A549 (cell line): ENCODE measurements around the gene RIPK4. TPM values are rescaled to one million over a fixed set of nuclear protein-coding genes. Genes with fewer than 3 reads are reported as not detected.
A peak's percentile ranks its signal among the peaks of the same experiment; 100 is the strongest.
"Not testable (repeated sequence)": the region's sequence is repeated elsewhere in the genome, so short reads cannot be mapped to it uniquely, and the experiment has no call there.

Experiments used
- ATAC-seq, 2 experiments: fragments of 200-7000 bp in 1 of 2; fragments of >200 bp in 1 of 2; cut with Nextera tagmentation in 1 of 2; cut with Tn5 transposase in 1 of 2; 3 replicates each; pipeline versions ENCODE4 v1.8.0 to v1.9.1; 2018 to 2020; ENCODE audit warnings: mild to moderate bottlenecking in 1 of 2, moderate library complexity in 1 of 2
- CTCF ChIA-PET: fragments of 300-600 bp; sonication (Branson Sonifier 250); formaldehyde crosslinking; extraction: SDS; loops from one replicate; lab custom pipeline; 2021; ENCODE audit warnings: antibody characterized with exemption, inconsistent platforms; lab: Yijun Ruan, JAX
- POLR2A ChIA-PET: fragments of 350-600 bp; formaldehyde crosslinking; extraction: SDS; loops from one replicate; lab custom pipeline; 2021; ENCODE audit warnings: antibody characterized with exemption, inconsistent platforms; lab: Yijun Ruan, JAX
- DNase-seq, 2 experiments: peaks; one replicate each; pipeline versions ENCODE4 v3.0.0 to v3.0.0-alpha.2; 2011 to 2016; ENCODE audit warnings: low read depth in 1 of 2, low spot score in 1 of 2
- FAIRE-seq: peaks from 2 replicates; lab custom pipeline; 2011; peaks lifted over from hg19 to GRCh38; lab: Jason Lieb, UNC
- H3K27ac ChIP-seq, 2 experiments: fragments of >200 bp; sonication (Bioruptor Twin); formaldehyde crosslinking; 3 replicates each; pipeline ENCODE4 v1.5.1; 2016 to 2017
- H3K4me1 ChIP-seq: fragments of >200 bp; sonication (Bioruptor Twin); formaldehyde crosslinking; 3 replicates; pipeline ENCODE4 v1.6.1; 2016
- H3K4me2 ChIP-seq: fragments of >200 bp; sonication (Bioruptor Twin); formaldehyde crosslinking; 3 replicates; pipeline ENCODE4 v1.6.1; 2016
- H3K4me3 ChIP-seq: fragments of >200 bp; sonication (Bioruptor Twin); formaldehyde crosslinking; 3 replicates; pipeline ENCODE4 v1.5.1; 2016
- H3K9me3 ChIP-seq: fragments of >200 bp; sonication (Bioruptor Twin); formaldehyde crosslinking; 3 replicates; pipeline ENCODE4 v1.6.1; 2016
- CBX2 ChIP-seq: fragments of 200-600 bp; sonication (generic); IDR thresholded peaks from 2 replicates; pipeline ENCODE4 v1.6.1; 2016; ENCODE audit warnings: low read depth, mild to moderate bottlenecking, borderline replicate concordance
- ESRRA ChIP-seq: fragments of 150-350 bp; IDR thresholded peaks from 2 replicates; pipeline ENCODE4 v1.6.1; 2014; ENCODE audit warnings: mild to moderate bottlenecking, low read length, borderline replicate concordance
- FOSB ChIP-seq: fragments of 250-450 bp; sonication (Bioruptor Pico); IDR thresholded peaks from 2 replicates; pipeline ENCODE4 v1.5.0; 2020; ENCODE audit warnings: mild to moderate bottlenecking, moderate library complexity
- FOSL2 ChIP-seq, 2 experiments: fragments of 450-650 bp in 1 of 2; fragments of >200 bp in 1 of 2; sonication (Bioruptor Twin) in 1 of 2; formaldehyde crosslinking; IDR thresholded peaks; 2 replicates each; pipeline versions ENCODE4 v1.5.0 to v1.6.1; 2016 to 2020; ENCODE audit warnings: mild to moderate bottlenecking in 1 of 2, moderate library complexity in 1 of 2
- FOXS1 ChIP-seq: fragments of 250-450 bp; sonication (Bioruptor Pico); IDR thresholded peaks from 2 replicates; pipeline ENCODE4 v1.5.0; 2020; ENCODE audit warnings: mild to moderate bottlenecking, moderate library complexity
- GATA3 ChIP-seq: IDR thresholded peaks from 2 replicates; pipeline ENCODE4 v1.6.1; 2012; ENCODE audit warnings: borderline replicate concordance
- HEYL ChIP-seq: fragments of 250-450 bp; sonication (Bioruptor Pico); IDR thresholded peaks from 2 replicates; pipeline ENCODE4 v1.8.0; 2021; ENCODE audit warnings: mild to moderate bottlenecking, moderate library complexity
- HOXA7 ChIP-seq: fragments of 250-450 bp; sonication (Bioruptor Pico); IDR thresholded peaks from 2 replicates; pipeline ENCODE4 v1.5.0; 2020; ENCODE audit warnings: mild to moderate bottlenecking, moderate library complexity
- HOXB5 ChIP-seq: fragments of 250-450 bp; sonication (Bioruptor Pico); IDR thresholded peaks from 2 replicates; pipeline ENCODE4 v1.5.0; 2020; ENCODE audit warnings: mild to moderate bottlenecking, moderate library complexity
- KDM1A ChIP-seq: fragments of 200-600 bp; sonication (generic); IDR thresholded peaks from 2 replicates; pipeline ENCODE4 v1.6.1; 2016; ENCODE audit warnings: low read depth, mild to moderate bottlenecking
- KDM5A ChIP-seq: fragments of 200-600 bp; sonication (generic); IDR thresholded peaks from 2 replicates; pipeline ENCODE4 v1.6.1; 2016; ENCODE audit warnings: antibody characterized with exemption, mild to moderate bottlenecking
- MAFK ChIP-seq: fragments of 450-650 bp; IDR thresholded peaks from 2 replicates; pipeline ENCODE4 v1.6.1; 2014; ENCODE audit not compliant: partially characterized antibody
- MYC ChIP-seq: IDR thresholded peaks from 2 replicates; pipeline ENCODE4 v1.6.1; 2012; ENCODE audit warnings: mild to moderate bottlenecking, inconsistent platforms, low read length, improper control_type of control experiment, borderline replicate concordance
- NPAS2 ChIP-seq: fragments of 250-450 bp; sonication (Bioruptor Pico); IDR thresholded peaks from 2 replicates; pipeline ENCODE4 v1.8.0; 2022; ENCODE audit warnings: mild to moderate bottlenecking, moderate library complexity, borderline replicate concordance
- RNF2 ChIP-seq: fragments of 200-600 bp; sonication (generic); IDR thresholded peaks from 2 replicates; pipeline ENCODE4 v1.6.1; 2016; ENCODE audit warnings: low read depth, mild to moderate bottlenecking, antibody characterized with exemption, moderate library complexity, borderline replicate concordance
- SREBF2 ChIP-seq: fragments of 450-650 bp; IDR thresholded peaks from 2 replicates; pipeline ENCODE4 v1.6.1; 2014; ENCODE audit warnings: mild to moderate bottlenecking, moderate library complexity
- TP53 ChIP-seq: fragments of 250-450 bp; sonication (Bioruptor Pico); IDR thresholded peaks from 2 replicates; pipeline ENCODE4 v1.5.0; 2021; ENCODE audit warnings: mild to moderate bottlenecking, moderate library complexity
- ZC3H11A ChIP-seq: fragments of 450-650 bp; IDR thresholded peaks from 2 replicates; pipeline ENCODE4 v1.6.1; 2014; ENCODE audit warnings: antibody characterized with exemption, mild to moderate bottlenecking
- whole genome bisulfite sequencing: methylation state at CpG from one replicate; pipeline ENCODE4 v1.1.6; 2017; ENCODE audit errors: missing lambda C conversion rate; 5-methylcytosine and 5-hydroxymethylcytosine counted together
- polyA plus RNA-seq, 4 experiments: library from polyadenylated mRNA; depleted of rRNA in 3 of 4; stranded (reverse); fragments of >200 nt; fragmentation: RNase III in 1 of 4; extraction: RNeasy Plus Mini Kit Qiagen cat#74134 plus additional on column Dnase treatment in 1 of 4; gene quantifications; 2 replicates in 3 of 4; 3 replicates in 1 of 4; pipeline ENCODE4 v1.2.3, GENCODE V29; 2011 to 2017
- TF ChIP-seq, protein P1 (sequence below): IDR thresholded peaks from 2 replicates; pipeline ENCODE4 v1.6.1; 2012; ENCODE audit warnings: low read depth, borderline replicate concordance
- TF ChIP-seq, protein P2 (sequence below): IDR thresholded peaks from 2 replicates; pipeline ENCODE4 v1.6.1; 2012
- TF ChIP-seq, protein P3 (sequence below): IDR thresholded peaks from 2 replicates; pipeline ENCODE4 v1.6.1; 2012
- TF ChIP-seq, protein P4 (sequence below): fragments of 250-450 bp; sonication (Bioruptor Pico); IDR thresholded peaks from 2 replicates; pipeline ENCODE4 v1.5.0; 2020; ENCODE audit warnings: low read depth, mild to moderate bottlenecking, moderate library complexity

The RIPK4 gene
- polyA plus RNA-seq, 2 of the 4 experiments (the other 2 are of a cell fraction) = 3.0 to 5.7 TPM

DNA sequence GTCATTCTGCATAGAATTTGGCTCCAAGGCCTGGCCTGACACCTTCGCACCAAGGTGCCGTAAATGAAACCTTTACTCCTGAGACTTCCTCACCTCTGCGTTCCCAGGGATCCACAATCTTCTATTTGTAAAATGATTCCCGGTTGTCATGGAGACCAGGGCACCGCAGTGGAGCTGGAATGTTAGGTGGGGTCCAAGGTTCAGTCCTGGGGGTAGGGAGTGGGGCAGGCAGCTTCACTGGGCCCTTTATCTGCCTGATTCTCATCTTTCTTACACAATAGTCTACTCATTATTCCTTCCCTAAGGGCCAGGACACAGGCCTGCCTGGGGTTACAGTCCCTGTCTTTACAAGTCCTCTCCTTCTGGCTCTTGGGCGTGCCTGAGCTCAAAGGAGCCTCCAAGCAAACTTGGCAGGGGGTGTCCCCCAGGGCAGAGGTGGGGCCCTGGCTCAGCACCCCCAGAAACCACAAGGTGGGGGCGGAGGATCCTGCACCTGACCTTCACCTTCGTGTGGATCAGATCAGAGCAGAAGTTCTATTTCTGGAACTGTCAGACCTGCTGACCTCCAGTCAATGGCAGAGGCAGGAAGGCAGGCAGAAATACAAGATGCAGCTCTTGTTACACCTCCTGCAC lies 51.1 kb downstream of the RIPK4 start (continued):
- TF ChIP-seq, protein P1, sequence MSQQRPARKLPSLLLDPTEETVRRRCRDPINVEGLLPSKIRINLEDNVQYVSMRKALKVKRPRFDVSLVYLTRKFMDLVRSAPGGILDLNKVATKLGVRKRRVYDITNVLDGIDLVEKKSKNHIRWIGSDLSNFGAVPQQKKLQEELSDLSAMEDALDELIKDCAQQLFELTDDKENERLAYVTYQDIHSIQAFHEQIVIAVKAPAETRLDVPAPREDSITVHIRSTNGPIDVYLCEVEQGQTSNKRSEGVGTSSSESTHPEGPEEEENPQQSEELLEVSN = no peak
- no peak for TF ChIP-seq RNF2
- TF ChIP-seq KDM1A = no peak
- TF ChIP-seq ZC3H11A = no peak
- no peak for TF ChIP-seq SREBF2
- TF ChIP-seq, protein P2, sequence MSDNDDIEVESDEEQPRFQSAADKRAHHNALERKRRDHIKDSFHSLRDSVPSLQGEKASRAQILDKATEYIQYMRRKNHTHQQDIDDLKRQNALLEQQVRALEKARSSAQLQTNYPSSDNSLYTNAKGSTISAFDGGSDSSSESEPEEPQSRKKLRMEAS = no peak; the same call in 1 of the 2 replicates
- no peak for TF ChIP-seq FOSL2 (IDR thresholded peaks at IDR 0.05)
- TF ChIP-seq FOSL2 (CRISPR knock-in tag; IDR thresholded peaks at IDR 0.05) = peak; percentile 45; the same call in 1 of the 2 replicates
- no peak for TF ChIP-seq HEYL (CRISPR knock-in tag)
- TF ChIP-seq, protein P3, sequence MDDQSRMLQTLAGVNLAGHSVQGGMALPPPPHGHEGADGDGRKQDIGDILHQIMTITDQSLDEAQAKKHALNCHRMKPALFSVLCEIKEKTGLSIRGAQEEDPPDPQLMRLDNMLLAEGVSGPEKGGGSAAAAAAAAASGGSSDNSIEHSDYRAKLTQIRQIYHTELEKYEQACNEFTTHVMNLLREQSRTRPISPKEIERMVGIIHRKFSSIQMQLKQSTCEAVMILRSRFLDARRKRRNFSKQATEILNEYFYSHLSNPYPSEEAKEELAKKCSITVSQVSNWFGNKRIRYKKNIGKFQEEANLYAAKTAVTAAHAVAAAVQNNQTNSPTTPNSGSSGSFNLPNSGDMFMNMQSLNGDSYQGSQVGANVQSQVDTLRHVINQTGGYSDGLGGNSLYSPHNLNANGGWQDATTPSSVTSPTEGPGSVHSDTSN = no peak
- TF ChIP-seq GATA3 = peak; percentile 43; the same call in 1 of the 2 replicates
- TF ChIP-seq TP53 (CRISPR knock-in tag) = no peak
- TF ChIP-seq HOXB5 = no peak
- TF ChIP-seq CBX2 = no peak
- TF ChIP-seq MAFK = no peak
- TF ChIP-seq, protein P4, sequence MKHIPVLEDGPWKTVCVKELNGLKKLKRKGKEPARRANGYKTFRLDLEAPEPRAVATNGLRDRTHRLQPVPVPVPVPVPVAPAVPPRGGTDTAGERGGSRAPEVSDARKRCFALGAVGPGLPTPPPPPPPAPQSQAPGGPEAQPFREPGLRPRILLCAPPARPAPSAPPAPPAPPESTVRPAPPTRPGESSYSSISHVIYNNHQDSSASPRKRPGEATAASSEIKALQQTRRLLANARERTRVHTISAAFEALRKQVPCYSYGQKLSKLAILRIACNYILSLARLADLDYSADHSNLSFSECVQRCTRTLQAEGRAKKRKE (CRISPR knock-in tag) = no peak
- no peak for TF ChIP-seq FOSB (CRISPR knock-in tag)
- TF ChIP-seq KDM5A = no peak
- TF ChIP-seq MYC = no peak
- no peak for TF ChIP-seq FOXS1 (CRISPR knock-in tag)
- no peak for TF ChIP-seq HOXA7 (CRISPR knock-in tag)
- peak; percentile 57; the same call in 1 of the 2 replicates for TF ChIP-seq ESRRA
- no peak for TF ChIP-seq NPAS2

DNA sequence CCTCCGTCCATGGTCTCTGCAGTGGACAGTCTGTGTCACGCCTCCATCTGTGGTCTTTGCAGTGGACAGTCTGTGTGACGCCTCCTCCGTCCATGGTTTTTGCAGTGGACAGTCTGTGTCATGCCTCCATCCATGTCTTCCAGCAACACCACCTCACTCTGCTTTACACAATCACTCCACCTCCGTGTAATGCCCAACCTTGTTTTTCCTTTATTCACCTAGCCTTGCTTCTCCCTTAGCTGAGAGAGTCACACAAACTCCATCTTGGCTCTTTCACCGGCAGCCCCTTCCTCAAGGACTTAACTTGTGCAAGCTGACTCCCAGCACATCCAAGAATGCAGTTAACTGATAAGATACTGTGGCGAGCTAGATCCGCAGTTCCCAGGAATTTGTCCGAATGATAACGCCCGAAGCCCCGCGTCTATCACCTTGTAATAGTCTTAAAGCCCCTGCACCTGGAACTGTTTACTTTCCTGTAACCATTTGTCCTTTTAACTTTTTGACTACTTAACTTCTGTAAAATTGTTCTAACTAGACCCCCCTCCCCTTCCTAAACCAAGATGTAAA lies 52.5 kb downstream of the RIPK4 start:
- H3K9me3 ChIP-seq, POLR2A ChIA-PET, FAIRE-seq, ATAC-seq, DNase-seq, H3K4me3 ChIP-seq, H3K4me2 ChIP-seq: not testable (repeated sequence)
- Histone ChIP-seq H3K27ac (peak overlapping the region; percentile 66 to 72; a peak in 4 of 6 replicates), H3K4me1 (peaks cover 40% of the 10 kb centered on the region)
- CTCF ChIA-PET = interaction anchor here (1.0 kb wide), 1 partner anchor 102 kb away, joined by 3 read pairs; no protein-coding TSS in a partner anchor
- 84% methylated on average over 11 of the region's 13 CpGs for WGBS
